ENCODE results near the gene RHBDF2. TPM values are rescaled to one million over a fixed set of nuclear protein-coding genes. Genes with fewer than 3 reads are reported as not detected.

RHBDF2 gene
- total RNA-seq, 1 donor from 2014 or later = 34.6 TPM

- Histone ChIP-seq H3K27ac (no peak overlapping the region), H3K9me3 (no peaks in the 10 kb centered on the region), H3K27me3 (no peaks in the 10 kb centered on the region), H3K4me1 (no peaks in the 10 kb centered on the region), H3K4me3 (no peak overlapping the region), H3K36me3 (peaks cover 0 to 11% of the 10 kb centered on the region in 2 donors)
- TF ChIP-seq, protein P1, sequence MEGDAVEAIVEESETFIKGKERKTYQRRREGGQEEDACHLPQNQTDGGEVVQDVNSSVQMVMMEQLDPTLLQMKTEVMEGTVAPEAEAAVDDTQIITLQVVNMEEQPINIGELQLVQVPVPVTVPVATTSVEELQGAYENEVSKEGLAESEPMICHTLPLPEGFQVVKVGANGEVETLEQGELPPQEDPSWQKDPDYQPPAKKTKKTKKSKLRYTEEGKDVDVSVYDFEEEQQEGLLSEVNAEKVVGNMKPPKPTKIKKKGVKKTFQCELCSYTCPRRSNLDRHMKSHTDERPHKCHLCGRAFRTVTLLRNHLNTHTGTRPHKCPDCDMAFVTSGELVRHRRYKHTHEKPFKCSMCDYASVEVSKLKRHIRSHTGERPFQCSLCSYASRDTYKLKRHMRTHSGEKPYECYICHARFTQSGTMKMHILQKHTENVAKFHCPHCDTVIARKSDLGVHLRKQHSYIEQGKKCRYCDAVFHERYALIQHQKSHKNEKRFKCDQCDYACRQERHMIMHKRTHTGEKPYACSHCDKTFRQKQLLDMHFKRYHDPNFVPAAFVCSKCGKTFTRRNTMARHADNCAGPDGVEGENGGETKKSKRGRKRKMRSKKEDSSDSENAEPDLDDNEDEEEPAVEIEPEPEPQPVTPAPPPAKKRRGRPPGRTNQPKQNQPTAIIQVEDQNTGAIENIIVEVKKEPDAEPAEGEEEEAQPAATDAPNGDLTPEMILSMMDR (IDR thresholded peaks at IDR 0.05) = no peak
- TF ChIP-seq POLR2AphosphoS5 (IDR thresholded peaks at IDR 0.05; ENCODE audit: insufficient read depth in 1 of 2, low read depth in 1 of 2) = no peak
- no peak for TF ChIP-seq POLR2A (IDR thresholded peaks at IDR 0.05)
- DNase-seq (ENCODE audit: extremely low spot score in 2 of 2) = no peak
- intact Hi-C loops (cut with DNase I) = no loop called here
Observed at GRCh38 chr17:76472726-76473125, 28.5 kb downstream of the RHBDF2 start.

DNA sequence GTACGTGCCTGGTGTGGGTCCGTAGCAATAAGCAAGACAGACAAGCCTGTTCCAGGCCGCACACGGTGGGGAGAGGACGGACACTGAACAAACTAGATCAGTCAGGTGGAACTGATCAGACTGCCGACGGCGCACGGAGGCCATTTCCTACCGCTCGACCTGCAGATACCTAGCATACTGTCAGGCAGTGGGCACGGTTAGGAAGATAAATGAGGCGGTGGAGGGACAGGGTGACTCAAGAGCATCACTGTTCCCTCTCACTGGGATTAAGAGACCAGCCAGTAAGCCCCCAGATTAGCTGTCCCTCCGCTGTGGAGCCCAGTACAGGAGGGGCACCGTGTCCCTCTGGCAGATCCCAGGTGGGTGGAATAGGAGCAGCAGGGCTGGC, 29.0 kb downstream of the RHBDF2 start:
- Histone ChIP-seq H3K27me3 (no peaks in the 10 kb centered on the region), H3K9me3 (no peaks in the 10 kb centered on the region), H3K27ac (no peak overlapping the region), H3K4me3 (no peak overlapping the region), H3K36me3 (peaks cover 0 to 11% of the 10 kb centered on the region in 2 donors), H3K4me1 (no peaks in the 10 kb centered on the region)
- no peak for TF ChIP-seq POLR2AphosphoS5 (IDR thresholded peaks at IDR 0.05; ENCODE audit: insufficient read depth in 1 of 2, low read depth in 1 of 2)
- TF ChIP-seq, protein P1 (IDR thresholded peaks at IDR 0.05) = no peak
- TF ChIP-seq POLR2A (IDR thresholded peaks at IDR 0.05) = no peak
- DNase-seq (ENCODE audit: extremely low spot score in 2 of 2) = no peak
- intact Hi-C loops (cut with DNase I) = no loop called here

DNA sequence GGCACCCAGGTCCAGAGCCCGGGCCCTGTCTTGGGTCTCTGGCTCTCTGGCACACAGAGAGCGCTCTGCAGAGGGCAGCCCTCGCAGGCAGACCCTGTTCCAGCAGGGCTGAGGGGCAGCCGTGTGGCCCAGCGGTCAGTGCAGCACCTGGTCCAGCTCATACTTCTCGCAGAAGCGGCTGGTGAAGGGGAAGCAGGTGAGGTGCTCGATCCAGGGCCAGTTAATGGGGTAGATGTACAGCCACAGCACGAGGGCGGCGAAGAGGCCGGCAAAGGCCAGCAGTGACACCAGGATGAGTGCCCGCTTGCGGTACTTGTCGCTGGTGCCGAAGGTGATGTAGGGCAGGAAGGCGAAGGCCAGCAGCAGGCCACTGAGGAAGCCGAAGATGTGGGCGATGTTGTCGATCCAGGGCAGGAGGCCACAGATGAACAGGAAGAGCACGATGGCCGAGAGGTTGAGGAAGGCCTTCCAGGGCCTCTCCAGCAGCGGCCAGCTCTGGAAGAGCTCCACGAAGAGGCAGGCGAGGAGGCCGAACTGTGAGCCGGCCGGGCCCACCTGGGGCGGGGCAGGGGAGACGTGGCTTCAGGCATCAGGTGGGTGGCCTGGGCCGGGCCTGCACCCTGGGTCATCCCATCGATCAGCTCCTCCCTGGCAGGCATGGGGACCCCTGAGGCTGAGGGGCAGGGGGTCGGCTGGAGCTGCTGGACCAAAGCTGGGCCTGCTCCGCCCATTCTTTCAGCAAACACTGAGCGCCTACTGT, 29.5 kb downstream of the RHBDF2 start:
- no peaks in the 10 kb centered on the region for H3K27me3 ChIP-seq
- intact Hi-C loops (cut with DNase I) = no loop called here
- TF ChIP-seq POLR2A (IDR thresholded peaks at IDR 0.05) = no peak
- TF ChIP-seq, protein P1 (IDR thresholded peaks at IDR 0.05) = no peak
- no peak for TF ChIP-seq POLR2AphosphoS5 (IDR thresholded peaks at IDR 0.05; ENCODE audit: insufficient read depth in 1 of 2, low read depth in 1 of 2)
- H3K27ac ChIP-seq = no peak overlapping the region
- H3K4me3 ChIP-seq = no peak overlapping the region
- DNase-seq (ENCODE audit: extremely low spot score in 2 of 2) = no peak
- peaks cover 0 to 11% of the 10 kb centered on the region in 2 donors for H3K36me3 ChIP-seq
- no peaks in the 10 kb centered on the region for H3K4me1 ChIP-seq
- H3K9me3 ChIP-seq = no peaks in the 10 kb centered on the region

DNA sequence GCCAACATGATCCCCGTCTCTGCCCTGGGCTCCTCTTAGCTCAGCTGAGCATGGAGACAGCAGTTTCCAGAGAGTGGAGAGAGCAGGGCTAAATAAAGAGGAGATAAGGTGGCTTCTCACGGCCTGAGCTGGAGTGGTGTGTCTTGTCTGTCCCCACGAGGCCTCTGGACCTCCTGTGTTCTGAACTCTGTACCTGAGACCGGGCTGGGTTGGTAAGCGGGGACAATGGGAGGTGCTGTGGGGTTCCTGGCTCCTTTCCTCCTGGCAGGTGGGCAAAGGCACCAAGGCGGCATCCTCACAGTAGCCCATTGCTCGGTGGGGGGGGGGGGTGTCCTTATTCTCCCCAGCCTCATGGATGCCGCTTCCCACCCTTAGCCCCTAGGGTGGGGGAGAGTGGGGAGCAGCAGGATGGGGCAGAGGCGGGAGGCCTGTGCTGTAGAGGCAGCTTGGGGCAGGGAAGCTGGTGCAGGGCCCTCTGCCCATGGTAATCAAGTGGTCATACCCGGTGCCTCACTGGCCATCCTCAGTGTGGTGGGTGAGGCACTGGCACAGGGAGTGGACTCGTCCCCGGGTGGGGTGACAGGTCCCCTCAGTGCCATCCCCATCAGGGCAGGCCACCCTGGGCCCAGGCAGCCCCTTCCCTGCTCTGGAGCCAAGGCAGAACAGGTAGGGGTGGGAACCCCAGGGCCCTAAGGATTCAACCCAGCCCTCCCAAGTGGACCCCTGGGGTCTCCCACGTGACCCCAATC, 31.1 kb downstream of the RHBDF2 start:
- no peaks in the 10 kb centered on the region for H3K4me1 ChIP-seq
- H3K36me3 ChIP-seq = peaks cover 0 to 11% of the 10 kb centered on the region in 2 donors
- intact Hi-C loops (cut with DNase I) = loop anchor here (10.0 kb wide), 1 partner anchor 75 kb away; the partner anchor contains the start of gene PRCD
- no peaks in the 10 kb centered on the region for H3K9me3 ChIP-seq
- H3K27me3 ChIP-seq = no peaks in the 10 kb centered on the region
- no peak for DNase-seq (ENCODE audit: extremely low spot score in 2 of 2)
- TF ChIP-seq POLR2A (IDR thresholded peaks at IDR 0.05) (no peak), POLR2AphosphoS5 (IDR thresholded peaks at IDR 0.05; ENCODE audit: insufficient read depth in 1 of 2, low read depth in 1 of 2) (no peak)
- TF ChIP-seq, protein P1 (IDR thresholded peaks at IDR 0.05) = no peak
- no peak overlapping the region for H3K4me3 ChIP-seq
- H3K27ac ChIP-seq = no peak overlapping the region
